Measurements from ENCODE around the gene STYK1.

Gene STYK1, protein sequence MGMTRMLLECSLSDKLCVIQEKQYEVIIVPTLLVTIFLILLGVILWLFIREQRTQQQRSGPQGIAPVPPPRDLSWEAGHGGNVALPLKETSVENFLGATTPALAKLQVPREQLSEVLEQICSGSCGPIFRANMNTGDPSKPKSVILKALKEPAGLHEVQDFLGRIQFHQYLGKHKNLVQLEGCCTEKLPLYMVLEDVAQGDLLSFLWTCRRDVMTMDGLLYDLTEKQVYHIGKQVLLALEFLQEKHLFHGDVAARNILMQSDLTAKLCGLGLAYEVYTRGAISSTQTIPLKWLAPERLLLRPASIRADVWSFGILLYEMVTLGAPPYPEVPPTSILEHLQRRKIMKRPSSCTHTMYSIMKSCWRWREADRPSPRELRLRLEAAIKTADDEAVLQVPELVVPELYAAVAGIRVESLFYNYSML

GRCh38 chr12:10673659-10674384 lies at the start of gene STYK1:
Gene STYK1 (minus strand): TSS chr12:10674052. CDS start chr12:10634618, 39,434 bp downstream.
- H3K4me1 ChIP-seq (ENCODE audit: control insufficient read depth, insufficient read depth, low read length): peaks cover 8% of the 10 kb centered on the region
- H3K4me3 ChIP-seq (ENCODE audit: low read length): peak within 1 kb of the TSS; percentile 38
- no peaks in the 10 kb centered on the region for H3K27me3 ChIP-seq (ENCODE audit: control insufficient read depth, insufficient read depth, low read length)
- H3K9ac ChIP-seq (ENCODE audit: low read length): peak within 1 kb of the TSS; percentile 70
- no peaks in the 10 kb centered on the region for H3K9me3 ChIP-seq (ENCODE audit: control insufficient read depth, low read length)
- H3K36me3 ChIP-seq (ENCODE audit: control insufficient read depth, insufficient read depth, low read length): no peaks in the 10 kb centered on the region

- Histone ChIP-seq H3K27me3 (ENCODE audit: control insufficient read depth, insufficient read depth, low read length) (no peaks in the 10 kb centered on the region), H3K9ac (ENCODE audit: low read length) (peak within 1 kb of the TSS; percentile 89), H3K4me3 (ENCODE audit: low read length) (peak within 1 kb of the TSS; percentile 87), H3K9me3 (ENCODE audit: control insufficient read depth, low read length) (no peaks in the 10 kb centered on the region), H3K4me1 (ENCODE audit: control insufficient read depth, insufficient read depth, low read length) (peaks cover 34% of the 10 kb centered on the region), H3K36me3 (ENCODE audit: control insufficient read depth, insufficient read depth, low read length) (no peaks in the 10 kb centered on the region)
Observed at GRCh38 chr12:10722905-10723746, 49.3 kb upstream of the STYK1 start, which contains the start of gene YBX3. Gene YBX3 (minus strand): TSS chr12:10723323. CDS start chr12:10723111, 212 bp downstream.

- H3K27me3 ChIP-seq (ENCODE audit: control insufficient read depth, insufficient read depth, low read length): no peaks in the 10 kb centered on the region
- H3K36me3 ChIP-seq (ENCODE audit: control insufficient read depth, insufficient read depth, low read length): no peaks in the 10 kb centered on the region
- no peaks in the 10 kb centered on the region for H3K9me3 ChIP-seq (ENCODE audit: control insufficient read depth, low read length)
- peaks cover 40% of the 10 kb centered on the region for H3K4me1 ChIP-seq (ENCODE audit: control insufficient read depth, insufficient read depth, low read length)
- H3K9ac ChIP-seq (ENCODE audit: low read length): peak overlapping the region; percentile 89
- peak overlapping the region; percentile 87 for H3K4me3 ChIP-seq (ENCODE audit: low read length)
Observed at GRCh38 chr12:10722502-10722904, 48.7 kb upstream of the STYK1 start.

DNA sequence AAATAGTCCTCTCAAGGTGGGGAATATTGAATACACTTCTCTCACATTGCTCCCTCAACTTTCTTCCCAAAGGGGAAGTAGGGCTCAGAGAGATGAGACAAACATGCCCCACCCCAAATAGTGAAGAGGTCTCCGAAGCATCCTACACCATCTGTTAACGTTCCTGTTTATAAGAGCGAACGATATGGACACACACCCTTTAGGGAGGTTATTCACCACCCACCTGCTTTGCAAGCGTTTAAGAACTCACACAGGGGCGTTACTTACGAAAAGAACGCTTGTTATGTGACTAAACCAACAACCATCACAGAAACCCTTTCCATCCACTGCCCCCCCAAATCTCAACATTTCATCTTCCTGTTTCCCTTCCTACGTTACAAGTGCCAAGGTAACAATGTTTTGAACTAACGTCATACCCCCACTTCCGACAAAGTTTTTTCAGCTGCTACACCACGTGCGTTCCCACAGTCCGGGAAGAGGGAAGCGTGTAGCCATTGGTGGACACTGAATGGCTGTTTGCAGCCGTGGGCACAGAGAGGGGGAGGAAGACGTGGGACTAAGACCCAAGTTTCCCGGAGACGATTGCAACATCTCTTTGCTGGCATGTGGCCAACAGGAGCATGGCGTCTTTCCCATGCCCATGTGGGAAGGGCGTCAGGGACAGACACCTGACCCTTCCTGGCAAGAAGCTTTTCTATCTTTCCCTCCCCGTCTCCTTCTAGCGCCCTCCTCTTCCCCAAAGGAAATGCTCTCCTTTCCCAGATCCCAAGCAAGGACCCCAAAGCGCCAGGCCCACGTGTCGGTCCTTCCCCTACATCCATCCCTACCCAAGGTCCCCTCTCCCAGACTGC lies 48.0 kb upstream of the STYK1 start:
- Histone ChIP-seq H3K9me3 (ENCODE audit: control insufficient read depth, low read length) (no peaks in the 10 kb centered on the region), H3K27me3 (ENCODE audit: control insufficient read depth, insufficient read depth, low read length) (no peaks in the 10 kb centered on the region), H3K4me1 (ENCODE audit: control insufficient read depth, insufficient read depth, low read length) (peaks cover 44% of the 10 kb centered on the region), H3K4me3 (ENCODE audit: low read length) (peak overlapping the region; percentile 87), H3K9ac (ENCODE audit: low read length) (peak overlapping the region; percentile 89), H3K36me3 (ENCODE audit: control insufficient read depth, insufficient read depth, low read length) (no peaks in the 10 kb centered on the region)

DNA sequence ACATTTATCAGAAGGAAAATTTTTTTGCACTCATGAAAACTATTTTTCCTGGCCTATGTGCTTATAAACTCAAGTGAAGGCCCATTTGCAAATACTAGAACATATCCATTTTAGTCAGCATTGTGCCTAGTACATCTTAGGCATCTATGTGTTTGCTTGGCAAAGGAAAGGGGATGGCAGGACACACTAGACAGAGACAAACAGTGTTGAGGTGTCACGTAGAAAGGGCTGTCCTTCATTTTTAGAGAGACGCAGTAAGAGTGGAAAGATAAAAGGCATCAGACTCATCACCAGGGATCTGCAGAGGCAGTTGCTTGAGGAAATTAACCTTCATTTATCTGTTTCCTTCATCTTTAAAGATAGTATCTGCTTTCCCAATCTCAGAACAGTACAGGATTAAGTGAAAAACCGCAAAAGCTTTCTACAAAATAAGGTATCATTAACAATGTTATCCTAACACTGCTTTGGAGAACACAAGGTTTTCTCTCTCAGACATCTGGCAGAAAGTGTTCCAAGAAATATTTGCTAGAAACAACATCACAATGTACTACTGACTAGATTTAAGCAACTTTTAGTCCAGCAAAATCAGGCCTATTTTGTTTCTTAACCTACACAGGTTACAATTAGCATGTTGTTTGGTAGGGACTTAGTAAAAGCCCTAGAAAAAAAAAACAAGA lies 47.3 kb upstream of the STYK1 start:
- H3K9me3 ChIP-seq (ENCODE audit: control insufficient read depth, low read length): no peaks in the 10 kb centered on the region
- no peaks in the 10 kb centered on the region for H3K27me3 ChIP-seq (ENCODE audit: control insufficient read depth, insufficient read depth, low read length)
- peak overlapping the region; percentile 89 for H3K9ac ChIP-seq (ENCODE audit: low read length)
- H3K4me1 ChIP-seq (ENCODE audit: control insufficient read depth, insufficient read depth, low read length): peaks cover 52% of the 10 kb centered on the region
- H3K36me3 ChIP-seq (ENCODE audit: control insufficient read depth, insufficient read depth, low read length): no peaks in the 10 kb centered on the region
- H3K4me3 ChIP-seq (ENCODE audit: low read length): peak overlapping the region; percentile 87

GRCh38 chr12:10719482-10719881 lies 45.6 kb upstream of the STYK1 start:
- no peak overlapping the region for H3K4me3 ChIP-seq (ENCODE audit: low read length)
- no peaks in the 10 kb centered on the region for H3K36me3 ChIP-seq (ENCODE audit: control insufficient read depth, insufficient read depth, low read length)
- peaks cover 58% of the 10 kb centered on the region for H3K4me1 ChIP-seq (ENCODE audit: control insufficient read depth, insufficient read depth, low read length)
- H3K9ac ChIP-seq (ENCODE audit: low read length): no peak overlapping the region
- H3K27me3 ChIP-seq (ENCODE audit: control insufficient read depth, insufficient read depth, low read length): no peaks in the 10 kb centered on the region
- H3K9me3 ChIP-seq (ENCODE audit: control insufficient read depth, low read length): no peaks in the 10 kb centered on the region

DNA sequence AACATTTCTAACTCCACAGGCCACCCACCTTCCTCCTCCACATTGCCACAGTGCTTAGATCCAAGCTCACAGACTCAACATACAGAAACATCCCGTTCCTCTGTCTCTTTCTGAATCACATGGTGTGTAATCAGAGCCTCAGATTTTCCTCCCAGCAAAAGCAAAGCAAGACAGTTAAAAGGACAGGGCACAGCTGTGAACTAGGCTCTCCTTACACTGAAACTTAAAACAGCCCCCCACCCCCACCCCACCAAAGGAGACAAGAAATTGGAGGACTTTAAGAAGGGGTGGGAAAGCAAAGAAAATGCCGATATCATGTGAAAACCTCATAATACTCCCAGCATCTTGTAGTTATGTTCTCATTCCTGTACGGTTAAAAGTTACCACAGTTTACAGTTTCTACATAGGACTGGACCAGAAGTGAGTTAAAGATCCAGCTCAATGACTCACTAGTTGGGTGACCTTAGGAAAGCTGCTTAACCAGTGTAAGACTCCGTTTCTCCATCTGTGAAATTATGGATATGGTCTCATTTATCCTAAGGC lies 44.5 kb upstream of the STYK1 start:
- Histone ChIP-seq H3K27me3 (ENCODE audit: control insufficient read depth, insufficient read depth, low read length) (no peaks in the 10 kb centered on the region), H3K4me1 (ENCODE audit: control insufficient read depth, insufficient read depth, low read length) (peaks cover 50% of the 10 kb centered on the region), H3K4me3 (ENCODE audit: low read length) (no peak overlapping the region), H3K9ac (ENCODE audit: low read length) (no peak overlapping the region), H3K9me3 (ENCODE audit: control insufficient read depth, low read length) (no peaks in the 10 kb centered on the region), H3K36me3 (ENCODE audit: control insufficient read depth, insufficient read depth, low read length) (peaks cover 6% of the 10 kb centered on the region)

GRCh38 chr12:10717410-10717809 lies 43.6 kb upstream of the STYK1 start:
- no peak overlapping the region for H3K9ac ChIP-seq (ENCODE audit: low read length)
- H3K9me3 ChIP-seq (ENCODE audit: control insufficient read depth, low read length): no peaks in the 10 kb centered on the region
- peaks cover 6% of the 10 kb centered on the region for H3K36me3 ChIP-seq (ENCODE audit: control insufficient read depth, insufficient read depth, low read length)
- no peaks in the 10 kb centered on the region for H3K27me3 ChIP-seq (ENCODE audit: control insufficient read depth, insufficient read depth, low read length)
- peaks cover 50% of the 10 kb centered on the region for H3K4me1 ChIP-seq (ENCODE audit: control insufficient read depth, insufficient read depth, low read length)
- no peak overlapping the region for H3K4me3 ChIP-seq (ENCODE audit: low read length)

- H3K9ac ChIP-seq (ENCODE audit: low read length): no peak overlapping the region
- peak overlapping the region; percentile 5 for H3K4me3 ChIP-seq (ENCODE audit: low read length)
- peaks cover 50% of the 10 kb centered on the region for H3K4me1 ChIP-seq (ENCODE audit: control insufficient read depth, insufficient read depth, low read length)
- H3K9me3 ChIP-seq (ENCODE audit: control insufficient read depth, low read length): no peaks in the 10 kb centered on the region
- H3K27me3 ChIP-seq (ENCODE audit: control insufficient read depth, insufficient read depth, low read length): no peaks in the 10 kb centered on the region
- H3K36me3 ChIP-seq (ENCODE audit: control insufficient read depth, insufficient read depth, low read length): peaks cover 6% of the 10 kb centered on the region
Observed at GRCh38 chr12:10716704-10717315, 43.0 kb upstream of the STYK1 start.

GRCh38 chr12:10716277-10716676 lies 42.4 kb upstream of the STYK1 start:
- Histone ChIP-seq H3K9me3 (ENCODE audit: control insufficient read depth, low read length) (no peaks in the 10 kb centered on the region), H3K9ac (ENCODE audit: low read length) (no peak overlapping the region), H3K36me3 (ENCODE audit: control insufficient read depth, insufficient read depth, low read length) (peaks cover 6% of the 10 kb centered on the region), H3K4me3 (ENCODE audit: low read length) (peak overlapping the region; percentile 5), H3K4me1 (ENCODE audit: control insufficient read depth, insufficient read depth, low read length) (peaks cover 47% of the 10 kb centered on the region), H3K27me3 (ENCODE audit: control insufficient read depth, insufficient read depth, low read length) (no peaks in the 10 kb centered on the region)
